Adrenal gland (tissue), 5 donors: ENCODE measurements around the gene ADARB2.

Experiments used
- POLR2A ChIP-seq, 2 donors: fragments of 450-650 bp; IDR thresholded peaks; one replicate each; pipeline ENCODE4 v1.6.1; 2017; ENCODE audit warnings: antibody characterized with exemption in 2 of 2, mild to moderate bottlenecking in 2 of 2, moderate library complexity in 1 of 2
- TF ChIP-seq, protein P1 (sequence below), 6 experiments: fragments of 450-650 bp in 4 of 6; fragments of 200-600 bp in 2 of 6; sonication (generic) in 1 of 6; IDR thresholded peaks; 1 replicate in 5 of 6; 2 replicates in 1 of 6; pipeline versions ENCODE4 v1.5.1 to v1.8.0; 2016 to 2021; ENCODE audit warnings: antibody characterized with exemption in 6 of 6, mild to moderate bottlenecking in 2 of 6, moderate library complexity in 1 of 6
- donor health status: DM: no; HTN: no; CAD: no.

DNA sequence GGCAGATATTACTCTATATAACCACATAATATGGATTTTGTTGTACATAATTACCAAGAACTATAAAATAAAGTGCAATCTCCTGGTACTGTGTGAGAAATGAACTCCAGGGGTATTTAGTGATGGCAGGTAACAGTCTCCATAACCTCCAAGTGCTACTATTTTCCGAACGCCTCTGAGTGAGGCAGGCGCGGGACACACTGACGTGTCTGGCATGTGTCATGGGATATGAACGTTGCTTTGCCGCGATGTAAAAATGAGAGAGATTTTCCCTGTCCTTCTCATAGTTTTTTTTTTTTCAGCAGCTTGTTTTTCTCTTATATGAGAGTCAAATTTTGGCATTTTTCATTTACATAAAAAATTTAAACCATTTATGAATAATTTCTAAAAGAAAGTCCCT is 3.6 kb downstream of the ADARB2 start:
- TF ChIP-seq, protein P1, sequence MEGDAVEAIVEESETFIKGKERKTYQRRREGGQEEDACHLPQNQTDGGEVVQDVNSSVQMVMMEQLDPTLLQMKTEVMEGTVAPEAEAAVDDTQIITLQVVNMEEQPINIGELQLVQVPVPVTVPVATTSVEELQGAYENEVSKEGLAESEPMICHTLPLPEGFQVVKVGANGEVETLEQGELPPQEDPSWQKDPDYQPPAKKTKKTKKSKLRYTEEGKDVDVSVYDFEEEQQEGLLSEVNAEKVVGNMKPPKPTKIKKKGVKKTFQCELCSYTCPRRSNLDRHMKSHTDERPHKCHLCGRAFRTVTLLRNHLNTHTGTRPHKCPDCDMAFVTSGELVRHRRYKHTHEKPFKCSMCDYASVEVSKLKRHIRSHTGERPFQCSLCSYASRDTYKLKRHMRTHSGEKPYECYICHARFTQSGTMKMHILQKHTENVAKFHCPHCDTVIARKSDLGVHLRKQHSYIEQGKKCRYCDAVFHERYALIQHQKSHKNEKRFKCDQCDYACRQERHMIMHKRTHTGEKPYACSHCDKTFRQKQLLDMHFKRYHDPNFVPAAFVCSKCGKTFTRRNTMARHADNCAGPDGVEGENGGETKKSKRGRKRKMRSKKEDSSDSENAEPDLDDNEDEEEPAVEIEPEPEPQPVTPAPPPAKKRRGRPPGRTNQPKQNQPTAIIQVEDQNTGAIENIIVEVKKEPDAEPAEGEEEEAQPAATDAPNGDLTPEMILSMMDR (IDR thresholded peaks at IDR 0.05) = no peak
- no peak for TF ChIP-seq POLR2A (IDR thresholded peaks at IDR 0.05)
